Skeletal muscle tissue (tissue), 4 donors: ENCODE measurements around the gene NKX1-1. TPM values are rescaled to one million over a fixed set of nuclear protein-coding genes. Genes with fewer than 3 reads are reported as not detected.

Source experiments
- H3K27ac ChIP-seq: one replicate; pipeline ENCODE4 v1.7.0; 2013; ENCODE audit warnings: mild to moderate bottlenecking, low read depth, low read length, inconsistent platforms
- H3K27me3 ChIP-seq, 3 donors: one replicate each; pipeline ENCODE4 v1.7.0; 2013; ENCODE audit warnings: low read length in 3 of 3; ENCODE audit not compliant: control insufficient read depth in 3 of 3, insufficient read depth in 3 of 3
- H3K36me3 ChIP-seq, 3 donors: one replicate each; pipeline ENCODE4 v1.7.0; 2013; ENCODE audit warnings: low read length in 3 of 3; ENCODE audit not compliant: control insufficient read depth in 3 of 3, insufficient read depth in 3 of 3
- H3K4me1 ChIP-seq, 3 donors: one replicate each; pipeline ENCODE4 v1.7.0; 2013; ENCODE audit warnings: low read length in 3 of 3, mild to moderate bottlenecking in 3 of 3; ENCODE audit not compliant: control insufficient read depth in 3 of 3, insufficient read depth in 3 of 3
- H3K4me3 ChIP-seq, 3 donors: one replicate each; pipeline ENCODE4 v1.7.0; 2013; ENCODE audit warnings: low read length in 3 of 3
- H3K9ac ChIP-seq, 3 donors: one replicate each; pipeline ENCODE4 v1.7.0; 2013; ENCODE audit warnings: low read length in 3 of 3, mild to moderate bottlenecking in 3 of 3, moderate library complexity in 2 of 3, low read depth in 1 of 3
- H3K9me3 ChIP-seq, 3 donors: one replicate each; pipeline ENCODE4 v1.7.0; 2013; ENCODE audit warnings: low read length in 3 of 3; ENCODE audit not compliant: control insufficient read depth in 3 of 3
- total RNA-seq: library from RNA; depleted of rRNA; stranded (reverse); fragments of >200 nt; gene quantifications from one replicate; pipeline ENCODE4 v1.2.3, GENCODE V29; 2014
- donor health status: Osteomylitis.

The NKX1-1 gene
- total RNA-seq, 1 donor from 2014 or later, result not detected

DNA sequence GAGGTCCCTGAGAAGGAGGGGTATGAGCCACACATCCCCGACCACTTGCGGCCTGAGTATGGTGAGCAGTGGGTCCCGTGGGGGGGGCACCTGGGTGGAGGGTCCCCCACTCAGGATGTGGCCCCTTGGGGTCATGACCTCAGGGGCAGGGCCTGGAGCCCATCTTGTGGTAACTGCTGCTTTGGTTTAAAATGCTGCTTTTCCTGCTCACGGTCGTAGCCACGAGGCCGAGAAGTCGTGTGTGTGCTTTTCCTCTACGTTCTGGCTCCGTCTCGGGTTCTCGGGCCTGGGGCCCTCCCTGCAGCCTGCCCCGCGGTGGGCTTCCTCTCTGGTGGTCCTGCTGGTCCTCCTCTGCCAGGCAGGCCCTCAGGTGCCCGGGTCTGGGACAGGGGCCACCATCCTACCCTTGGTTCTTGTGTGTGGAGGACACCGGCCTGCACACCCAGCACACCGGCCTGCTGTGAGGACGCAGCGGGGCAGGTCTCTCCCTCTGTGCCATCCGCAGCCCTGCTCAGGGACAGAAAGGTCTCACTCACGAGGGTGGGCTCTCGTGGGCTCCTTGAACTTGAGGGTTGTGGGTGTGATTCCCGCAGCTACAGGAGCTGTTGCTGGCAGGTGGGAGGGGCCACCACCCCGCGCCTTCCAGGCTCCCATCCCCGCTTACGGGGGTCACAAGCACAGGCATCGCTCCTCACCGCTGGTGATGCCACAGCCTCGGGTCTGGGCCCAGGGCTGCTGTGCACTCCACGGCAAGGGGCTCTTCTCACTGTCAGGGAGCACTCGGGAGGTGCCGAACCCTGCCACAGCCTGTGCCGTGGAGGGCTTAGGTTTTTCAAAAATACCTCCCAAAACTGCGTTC, 39.6 kb downstream of the NKX1-1 start:
- Histone ChIP-seq H3K36me3 (peaks cover 16 to 28% (median 23%) of the 10 kb centered on the region in 3 donors), H3K4me3 (no peak overlapping the region), H3K9me3 (no peaks in the 10 kb centered on the region), H3K27ac (no peak overlapping the region), H3K27me3 (no peaks in the 10 kb centered on the region), H3K4me1 (no peaks in the 10 kb centered on the region), H3K9ac (no peak overlapping the region)

DNA sequence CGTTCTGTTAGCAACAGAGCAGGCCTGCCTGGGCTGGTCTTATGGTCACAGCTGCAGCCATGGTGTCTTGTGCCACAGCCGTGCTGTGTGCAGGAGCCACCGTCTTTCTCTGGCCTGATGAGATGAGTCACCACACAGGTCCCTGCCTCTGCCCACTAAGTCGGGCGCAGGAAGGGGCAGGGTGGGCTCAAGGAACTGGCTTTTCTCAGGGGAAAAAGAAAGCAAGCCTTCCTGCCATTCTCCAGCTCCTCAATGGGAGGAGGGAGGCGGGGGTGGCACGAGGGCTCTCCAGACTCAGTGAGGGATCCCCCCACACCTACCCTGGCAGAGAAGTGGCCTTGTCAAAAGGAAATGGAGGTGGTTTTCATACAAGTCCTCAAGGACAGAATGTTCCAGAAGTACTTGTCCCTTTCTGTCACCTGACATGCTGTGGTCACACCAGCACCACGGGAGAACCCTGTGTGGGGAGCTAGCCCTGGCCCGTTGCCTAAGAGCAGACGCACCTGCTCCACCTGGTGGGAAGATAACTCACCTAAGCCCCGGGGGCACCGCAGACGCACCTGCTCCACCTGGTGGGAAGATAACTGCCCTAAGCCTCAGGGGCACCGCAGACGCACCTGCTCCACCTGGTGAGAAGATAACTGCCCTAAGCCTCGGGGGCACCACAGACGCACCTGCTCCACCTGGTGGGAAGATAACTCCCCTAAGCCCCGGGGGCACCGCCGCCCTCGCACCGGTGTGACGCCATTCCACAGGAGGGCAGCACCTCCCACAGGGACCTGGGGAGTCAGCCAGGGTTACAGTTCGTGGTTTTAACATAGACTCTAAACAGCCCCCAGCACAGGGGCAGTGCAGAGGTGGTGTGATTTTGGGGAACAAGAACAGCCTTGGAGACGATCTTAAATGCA, 40.7 kb downstream of the NKX1-1 start:
- Histone ChIP-seq H3K9ac (no peak overlapping the region), H3K9me3 (no peaks in the 10 kb centered on the region), H3K4me3 (no peak overlapping the region), H3K27me3 (no peaks in the 10 kb centered on the region), H3K36me3 (peaks cover 9 to 18% (median 14%) of the 10 kb centered on the region in 3 donors), H3K27ac (no peak overlapping the region), H3K4me1 (no peaks in the 10 kb centered on the region)

DNA sequence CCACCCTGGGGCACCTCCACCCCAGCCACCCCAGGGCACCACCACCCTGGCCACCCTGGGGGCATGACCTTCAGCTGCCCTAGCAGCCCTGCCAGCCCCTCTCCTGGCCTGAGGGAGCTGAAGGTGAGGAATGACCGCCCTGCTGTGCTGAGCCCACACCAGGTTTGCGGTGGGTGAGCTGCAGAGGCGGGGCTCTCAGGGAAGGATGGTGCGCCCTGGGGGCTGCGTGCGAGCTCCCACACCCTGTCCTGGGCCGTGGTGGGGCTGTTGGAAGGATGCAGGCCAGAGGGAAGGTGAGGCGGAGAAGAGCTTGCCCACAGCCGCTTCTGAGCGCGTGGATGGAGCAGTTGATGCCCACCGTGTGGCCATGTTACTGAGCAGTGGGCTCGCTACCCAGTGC, 41.5 kb downstream of the NKX1-1 start:
- no peaks in the 10 kb centered on the region for H3K4me1 ChIP-seq
- peaks cover 9 to 16% (median 16%) of the 10 kb centered on the region in 3 donors for H3K36me3 ChIP-seq
- H3K4me3 ChIP-seq, result no peak overlapping the region
- H3K9me3 ChIP-seq, result no peaks in the 10 kb centered on the region
- H3K27ac ChIP-seq, result no peak overlapping the region
- no peak overlapping the region for H3K9ac ChIP-seq
- H3K27me3 ChIP-seq, result no peaks in the 10 kb centered on the region

DNA sequence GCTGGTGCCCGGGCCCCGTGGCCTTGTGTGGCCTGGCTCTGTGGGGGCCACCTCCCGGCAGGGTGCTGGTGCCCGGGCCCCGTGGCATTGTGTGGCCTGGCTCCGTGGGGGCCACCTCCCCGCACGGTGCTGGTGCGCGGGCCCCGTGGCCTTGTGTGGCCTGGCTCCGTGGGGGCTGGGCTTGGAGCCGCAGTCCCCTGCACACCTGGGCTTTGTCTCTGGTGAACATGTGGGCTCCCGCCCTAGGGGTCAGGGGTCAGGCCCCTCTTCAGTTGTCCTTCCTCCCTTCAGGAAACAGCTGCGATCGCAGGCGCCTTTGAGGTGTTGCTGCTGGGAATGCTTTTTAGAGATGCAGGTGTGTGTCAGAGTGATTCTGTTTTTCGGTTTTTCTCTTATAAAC, 42.0 kb downstream of the NKX1-1 start:
- Histone ChIP-seq H3K4me1 (no peaks in the 10 kb centered on the region), H3K9me3 (no peaks in the 10 kb centered on the region), H3K36me3 (peaks cover 9 to 20% (median 16%) of the 10 kb centered on the region in 3 donors), H3K4me3 (no peak overlapping the region), H3K9ac (no peak overlapping the region), H3K27ac (no peak overlapping the region), H3K27me3 (no peaks in the 10 kb centered on the region)

DNA sequence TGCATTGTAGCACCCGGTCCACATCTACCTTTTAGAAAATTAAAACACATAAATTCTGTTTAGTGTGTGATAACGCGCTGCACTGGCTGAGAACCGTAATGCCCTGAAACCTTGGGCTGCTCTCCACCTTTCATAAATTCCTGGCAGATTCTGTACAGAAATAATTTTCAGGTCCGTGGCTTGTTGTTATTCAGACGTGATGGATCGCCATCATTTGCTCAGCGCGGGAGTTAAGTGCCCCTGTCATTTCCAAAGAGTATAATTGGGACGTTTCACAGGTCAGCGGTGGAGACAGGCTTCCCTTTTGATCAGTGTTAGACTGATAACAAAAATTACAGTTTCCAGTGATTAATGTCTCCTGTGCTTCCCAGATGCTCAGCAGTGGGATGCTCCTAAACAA, 42.7 kb downstream of the NKX1-1 start:
- H3K27me3 ChIP-seq, result no peaks in the 10 kb centered on the region
- H3K9me3 ChIP-seq, result no peaks in the 10 kb centered on the region
- no peak overlapping the region for H3K27ac ChIP-seq
- peaks cover 9 to 19% (median 17%) of the 10 kb centered on the region in 3 donors for H3K36me3 ChIP-seq
- H3K4me3 ChIP-seq, result no peak overlapping the region
- no peaks in the 10 kb centered on the region for H3K4me1 ChIP-seq
- no peak overlapping the region for H3K9ac ChIP-seq

DNA sequence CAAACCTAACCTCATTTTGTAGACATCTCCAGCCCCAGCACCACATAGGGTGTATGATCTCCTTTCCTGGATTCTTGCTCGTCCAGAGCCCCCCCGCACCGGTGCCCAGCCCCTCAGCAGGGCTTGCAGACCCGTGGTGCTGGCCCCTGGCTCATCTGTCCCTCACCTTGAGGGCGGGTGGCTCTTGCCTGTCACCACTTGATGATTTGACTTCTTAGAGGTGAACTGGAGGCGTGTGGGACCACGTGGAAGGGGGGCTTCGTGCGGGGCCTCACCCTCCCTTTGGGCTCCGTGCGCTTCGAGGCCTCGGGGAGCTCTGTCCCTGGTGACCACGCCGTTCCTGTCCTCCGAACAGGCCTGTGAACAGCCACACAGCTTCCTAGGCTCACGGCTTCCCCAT, 43.7 kb downstream of the NKX1-1 start:
- H3K36me3 ChIP-seq, result peaks cover 6 to 17% (median 13%) of the 10 kb centered on the region in 3 donors
- H3K4me1 ChIP-seq, result peaks cover 0 to 3% (median 0%) of the 10 kb centered on the region in 3 donors
- no peak overlapping the region for H3K9ac ChIP-seq
- no peak overlapping the region for H3K4me3 ChIP-seq
- H3K27ac ChIP-seq, result no peak overlapping the region
- H3K27me3 ChIP-seq, result no peaks in the 10 kb centered on the region
- no peaks in the 10 kb centered on the region for H3K9me3 ChIP-seq

DNA sequence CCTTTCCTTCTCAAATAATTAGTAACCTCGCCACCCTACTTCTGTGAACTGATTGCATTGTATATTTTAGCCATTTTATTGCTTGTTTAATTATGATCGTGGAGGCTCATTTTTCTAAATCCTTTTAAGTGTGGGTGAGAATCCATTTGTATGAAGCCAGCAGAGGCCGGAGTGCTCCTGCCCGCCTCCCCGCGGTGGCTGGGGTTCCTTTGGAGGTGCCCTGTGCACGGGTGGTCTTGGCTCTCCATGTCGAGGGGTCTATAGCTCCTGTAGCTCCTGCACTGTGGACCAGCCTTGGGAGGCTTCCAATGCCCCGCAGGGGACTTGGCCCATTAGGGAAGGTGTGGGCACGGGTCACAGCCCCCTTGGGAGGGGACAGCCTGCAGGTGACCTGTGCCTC, 44.2 kb downstream of the NKX1-1 start:
- no peaks in the 10 kb centered on the region for H3K27me3 ChIP-seq
- H3K36me3 ChIP-seq, result peaks cover 6 to 17% (median 12%) of the 10 kb centered on the region in 3 donors
- H3K9me3 ChIP-seq, result no peaks in the 10 kb centered on the region
- no peak overlapping the region for H3K27ac ChIP-seq
- peaks cover 0 to 6% (median 0%) of the 10 kb centered on the region in 3 donors for H3K4me1 ChIP-seq
- no peak overlapping the region for H3K9ac ChIP-seq
- H3K4me3 ChIP-seq, result no peak overlapping the region

DNA sequence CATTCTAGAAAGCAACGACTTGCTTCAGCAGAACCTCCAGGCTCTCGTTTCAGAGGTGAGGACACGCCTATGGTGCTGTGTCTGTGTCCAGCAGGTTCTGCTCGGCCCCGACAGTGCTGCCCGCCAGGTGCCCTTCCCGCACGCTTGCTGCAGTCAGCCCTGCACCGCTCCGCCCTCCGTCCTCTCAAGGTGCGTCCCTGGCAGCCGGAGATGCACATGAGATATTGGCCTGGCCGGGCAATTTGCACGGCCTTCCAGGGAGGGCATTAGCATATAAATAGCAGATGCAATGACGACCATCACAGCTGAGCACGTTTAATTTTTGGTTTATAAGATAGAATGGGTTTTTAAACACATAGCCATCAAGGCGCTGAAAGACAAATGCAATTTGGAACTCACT, 44.8 kb downstream of the NKX1-1 start:
- no peaks in the 10 kb centered on the region for H3K9me3 ChIP-seq
- H3K27ac ChIP-seq, result no peak overlapping the region
- H3K4me3 ChIP-seq, result no peak overlapping the region
- no peaks in the 10 kb centered on the region for H3K27me3 ChIP-seq
- H3K9ac ChIP-seq, result no peak overlapping the region
- peaks cover 0 to 6% (median under 1%) of the 10 kb centered on the region in 3 donors for H3K4me1 ChIP-seq
- peaks cover 6 to 14% (median 7%) of the 10 kb centered on the region in 3 donors for H3K36me3 ChIP-seq

DNA sequence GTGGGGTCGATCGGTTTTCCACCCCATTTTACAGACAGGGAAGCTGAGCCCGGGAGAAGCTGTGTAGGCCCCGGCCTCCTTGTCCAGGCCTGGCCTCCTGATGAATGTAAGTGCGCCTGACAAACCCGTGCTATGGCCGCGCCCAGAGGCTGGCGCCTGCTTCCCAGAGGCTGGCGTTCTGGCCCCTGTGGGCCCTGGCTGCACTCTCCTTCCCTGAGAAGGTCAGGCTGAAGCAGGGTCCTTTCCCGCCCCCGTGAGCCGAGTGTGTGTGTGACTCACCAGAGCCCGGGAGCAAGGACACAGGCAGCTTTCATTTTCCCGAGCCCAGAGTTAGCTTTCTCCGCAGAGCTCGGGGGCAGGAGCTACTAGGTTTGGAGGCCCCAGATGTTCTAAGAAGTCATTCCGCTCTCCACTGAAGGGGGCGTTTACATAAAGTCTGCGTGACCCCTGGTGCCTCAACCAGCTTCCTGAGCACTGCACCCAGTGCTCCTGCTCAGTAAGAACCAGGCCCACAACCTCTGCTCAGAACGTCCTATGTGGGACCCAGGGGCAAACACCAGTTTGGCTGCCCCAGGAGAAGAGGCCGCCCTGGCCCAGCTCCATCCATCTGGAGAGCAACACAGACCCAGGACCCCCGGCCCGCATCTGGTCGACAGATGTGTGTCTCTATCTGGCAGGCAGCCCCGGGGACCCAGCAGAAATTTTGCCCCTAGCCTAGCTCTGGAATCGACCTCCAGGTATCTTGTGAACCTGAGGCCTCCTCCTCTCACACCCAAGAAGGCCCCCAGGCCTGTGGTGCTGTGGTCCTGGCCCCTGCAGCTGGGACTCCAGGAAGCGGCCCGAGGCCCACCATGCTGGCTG, 45.6 kb downstream of the NKX1-1 start:
- Histone ChIP-seq H3K4me3 (no peak overlapping the region), H3K4me1 (peaks cover 0 to 12% (median 3%) of the 10 kb centered on the region in 3 donors), H3K9me3 (no peaks in the 10 kb centered on the region), H3K9ac (no peak overlapping the region), H3K36me3 (peaks cover 5 to 16% (median 9%) of the 10 kb centered on the region in 3 donors), H3K27ac (no peak overlapping the region), H3K27me3 (no peaks in the 10 kb centered on the region)
